WTC11 (cell line): ENCODE results near the gene NTF3. TPM values are rescaled to one million over a fixed set of nuclear protein-coding genes. Genes with fewer than 3 reads are reported as not detected.

Experiments used
- ATAC-seq: fragments of 200-7000 bp; cut with Tn5 transposase; 2 replicates; pipeline ENCODE4 v1.10.0; 2021; ENCODE audit warnings: mild to moderate bottlenecking, moderate library complexity
- CTCF ChIA-PET: fragments of 300-600 bp; sonication (Branson Sonifier 250); formaldehyde crosslinking; loops from one replicate; lab custom pipeline; 2021; ENCODE audit warnings: antibody characterized with exemption; lab: Charles Lee
- POLR2A ChIA-PET: fragments of 350-600 bp; sonication (Branson Sonifier 250); formaldehyde crosslinking; loops from one replicate; lab custom pipeline; 2021; ENCODE audit warnings: antibody characterized with exemption; lab: Charles Lee
- DNase-seq: peaks from one replicate; pipeline ENCODE4 v3.0.0; 2021; ENCODE audit warnings: low spot score
- H3K27ac Mint-ChIP-seq: 2 replicates; pipeline ENCODE4 v1.8.0; 2021; ENCODE audit warnings: mixed read lengths
- H3K27me3 Mint-ChIP-seq: 2 replicates; pipeline ENCODE4 v1.8.0; 2021; ENCODE audit warnings: low read depth, mild to moderate bottlenecking, moderate library complexity, mixed read lengths
- H3K36me3 Mint-ChIP-seq: 2 replicates; pipeline ENCODE4 v1.8.0; 2021; ENCODE audit warnings: mixed read lengths
- H3K4me1 Mint-ChIP-seq: 2 replicates; pipeline ENCODE4 v1.8.0; 2022; ENCODE audit warnings: mixed read lengths
- H3K4me3 Mint-ChIP-seq: 2 replicates; pipeline ENCODE4 v1.8.0; 2021; ENCODE audit warnings: mild to moderate bottlenecking, moderate library complexity, mixed read lengths
- H3K9me3 Mint-ChIP-seq: 2 replicates; pipeline ENCODE4 v1.8.0; 2021; ENCODE audit warnings: mixed read lengths
- ELF4 ChIP-seq: sonication (generic); formaldehyde crosslinking; IDR thresholded peaks from 2 replicates; pipeline ENCODE4 v1.8.1; 2022; ENCODE audit warnings: low read depth, mild to moderate bottlenecking, moderate library complexity, missing genetic modification reagents
- FOXJ3 ChIP-seq: sonication (generic); formaldehyde crosslinking; IDR thresholded peaks from 2 replicates; pipeline ENCODE4 v1.9.0; 2021; ENCODE audit warnings: missing genetic modification reagents, mild to moderate bottlenecking, borderline replicate concordance
- GTF2I ChIP-seq: fragments of 250-450 bp; sonication (Bioruptor Pico); conservative IDR thresholded peaks from 2 replicates; pipeline ENCODE4 v1.4.0; 2021; ENCODE audit warnings: mild to moderate bottlenecking
- JUN ChIP-seq: sonication (generic); formaldehyde crosslinking; IDR thresholded peaks from 2 replicates; pipeline ENCODE4 v1.8.0; 2023; ENCODE audit warnings: mild to moderate bottlenecking, missing genetic modification reagents
- KAT7 ChIP-seq: sonication (generic); formaldehyde crosslinking; IDR thresholded peaks from 2 replicates; pipeline ENCODE4 v1.8.1; 2023; ENCODE audit warnings: missing genetic modification reagents, mild to moderate bottlenecking, borderline replicate concordance
- MXD4 ChIP-seq: fragments of 250-450 bp; sonication (Bioruptor Pico); IDR thresholded peaks from 2 replicates; pipeline ENCODE4 v1.8.0; 2021; ENCODE audit warnings: mild to moderate bottlenecking, moderate library complexity, borderline replicate concordance
- NFATC4 ChIP-seq: fragments of 250-450 bp; sonication (Bioruptor Pico); IDR thresholded peaks from 2 replicates; pipeline ENCODE4 v1.9.0; 2021; ENCODE audit warnings: mild to moderate bottlenecking
- NFYB ChIP-seq: sonication (generic); formaldehyde crosslinking; conservative IDR thresholded peaks from 2 replicates; pipeline ENCODE4 v1.8.0; 2022; ENCODE audit warnings: low read depth, missing genetic modification reagents
- ZBTB21 ChIP-seq: sonication (generic); formaldehyde crosslinking; IDR thresholded peaks from 2 replicates; pipeline ENCODE4 v1.8.1; 2023; ENCODE audit warnings: mild to moderate bottlenecking, missing genetic modification reagents, borderline replicate concordance
- ZNF121 ChIP-seq: sonication (generic); formaldehyde crosslinking; IDR thresholded peaks from 2 replicates; pipeline ENCODE4 v1.8.0; 2023; ENCODE audit warnings: missing genetic modification reagents
- ZNF232 ChIP-seq: sonication (generic); formaldehyde crosslinking; IDR thresholded peaks from 2 replicates; pipeline ENCODE4 v1.8.0; 2022; ENCODE audit warnings: mild to moderate bottlenecking, missing genetic modification reagents
- total RNA-seq: library from RNA; stranded (reverse); gene quantifications from 3 replicates; pipeline ENCODE4 v1.2.3, GENCODE V29; 2021
- TF ChIP-seq, protein P1 (sequence below): sonication (generic); formaldehyde crosslinking; conservative IDR thresholded peaks from 2 replicates; pipeline ENCODE4 v1.8.1; 2023; ENCODE audit warnings: mild to moderate bottlenecking, low read depth, missing genetic modification reagents, moderate library complexity
- TF ChIP-seq, protein P2 (sequence below): fragments of 250-450 bp; sonication (Bioruptor Pico); conservative IDR thresholded peaks from 2 replicates; pipeline ENCODE4 v1.9.0; 2021; ENCODE audit warnings: mild to moderate bottlenecking
- TF ChIP-seq, protein P3 (sequence below): sonication (generic); formaldehyde crosslinking; conservative IDR thresholded peaks from 2 replicates; pipeline ENCODE4 v1.8.1; 2022; ENCODE audit warnings: mild to moderate bottlenecking, missing genetic modification reagents
- TF ChIP-seq, protein P4 (sequence below): fragments of 200-600 bp; IDR thresholded peaks from 2 replicates; pipeline ENCODE4 v1.8.0; 2022; ENCODE audit warnings: antibody characterized with exemption
- TF ChIP-seq, protein P5 (sequence below): sonication (generic); formaldehyde crosslinking; IDR thresholded peaks from 2 replicates; pipeline ENCODE4 v1.8.1; 2022; ENCODE audit warnings: low read depth, mild to moderate bottlenecking, moderate library complexity, missing genetic modification reagents, borderline replicate concordance
- TF ChIP-seq, protein P6 (sequence below): sonication (generic); formaldehyde crosslinking; IDR thresholded peaks from 2 replicates; pipeline ENCODE4 v1.8.1; 2023; ENCODE audit warnings: mild to moderate bottlenecking, missing genetic modification reagents
- TF ChIP-seq, protein P7 (sequence below): sonication (generic); formaldehyde crosslinking; IDR thresholded peaks from 2 replicates; pipeline ENCODE4 v1.8.1; 2023; ENCODE audit warnings: mild to moderate bottlenecking, missing genetic modification reagents, borderline replicate concordance

The NTF3 gene
- total RNA-seq, 1 experiment from 2014 or later: 1.3 TPM

DNA sequence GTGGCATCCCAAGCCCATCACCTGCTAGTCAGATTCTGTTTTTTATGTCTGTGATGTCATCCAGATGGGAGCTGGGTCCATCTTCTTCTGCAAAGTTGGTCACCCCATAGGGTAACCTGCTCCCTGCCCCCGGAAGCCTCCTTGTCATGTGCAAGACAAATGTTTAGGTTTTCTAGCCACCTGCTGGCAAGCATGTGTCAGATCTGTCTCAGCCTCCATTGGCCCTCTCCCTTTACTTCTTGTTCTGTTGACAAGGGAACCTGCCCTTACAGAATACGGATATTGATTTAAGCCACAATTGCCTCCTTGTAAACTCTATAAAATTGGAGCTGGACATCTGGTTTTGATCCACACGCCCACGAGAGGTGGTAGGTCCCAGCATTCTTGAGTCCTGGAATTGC lies 7.5 kb downstream of the NTF3 start (continued):
- TF ChIP-seq, protein P1, sequence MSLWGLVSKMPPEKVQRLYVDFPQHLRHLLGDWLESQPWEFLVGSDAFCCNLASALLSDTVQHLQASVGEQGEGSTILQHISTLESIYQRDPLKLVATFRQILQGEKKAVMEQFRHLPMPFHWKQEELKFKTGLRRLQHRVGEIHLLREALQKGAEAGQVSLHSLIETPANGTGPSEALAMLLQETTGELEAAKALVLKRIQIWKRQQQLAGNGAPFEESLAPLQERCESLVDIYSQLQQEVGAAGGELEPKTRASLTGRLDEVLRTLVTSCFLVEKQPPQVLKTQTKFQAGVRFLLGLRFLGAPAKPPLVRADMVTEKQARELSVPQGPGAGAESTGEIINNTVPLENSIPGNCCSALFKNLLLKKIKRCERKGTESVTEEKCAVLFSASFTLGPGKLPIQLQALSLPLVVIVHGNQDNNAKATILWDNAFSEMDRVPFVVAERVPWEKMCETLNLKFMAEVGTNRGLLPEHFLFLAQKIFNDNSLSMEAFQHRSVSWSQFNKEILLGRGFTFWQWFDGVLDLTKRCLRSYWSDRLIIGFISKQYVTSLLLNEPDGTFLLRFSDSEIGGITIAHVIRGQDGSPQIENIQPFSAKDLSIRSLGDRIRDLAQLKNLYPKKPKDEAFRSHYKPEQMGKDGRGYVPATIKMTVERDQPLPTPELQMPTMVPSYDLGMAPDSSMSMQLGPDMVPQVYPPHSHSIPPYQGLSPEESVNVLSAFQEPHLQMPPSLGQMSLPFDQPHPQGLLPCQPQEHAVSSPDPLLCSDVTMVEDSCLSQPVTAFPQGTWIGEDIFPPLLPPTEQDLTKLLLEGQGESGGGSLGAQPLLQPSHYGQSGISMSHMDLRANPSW: no peak
- no peak for TF ChIP-seq KAT7 (CRISPR knock-in tag)
- no peak for TF ChIP-seq ELF4

DNA sequence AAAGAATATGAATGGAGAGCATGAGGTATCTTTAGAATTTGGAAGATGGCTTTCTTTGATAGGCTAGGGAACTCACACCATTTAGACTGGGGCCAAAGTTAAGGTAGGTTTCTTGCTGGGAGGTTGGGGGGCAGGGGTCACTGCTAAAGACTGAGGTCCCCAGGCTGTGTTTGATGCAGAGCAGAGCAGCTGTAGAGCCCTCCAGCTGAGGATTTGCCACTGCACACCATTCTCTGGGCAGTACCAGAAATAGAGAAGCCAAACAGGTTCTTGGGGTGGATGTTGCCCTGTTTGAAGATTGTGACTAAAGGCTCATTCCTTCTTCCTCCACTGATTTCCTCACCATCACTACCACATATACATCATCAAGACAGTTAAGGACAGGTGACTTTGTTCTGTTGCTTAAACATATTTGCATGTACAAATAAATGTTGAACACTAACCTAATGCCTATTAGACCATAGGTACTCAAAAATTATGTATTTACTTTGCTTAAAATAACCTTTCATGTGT lies 7.9 kb downstream of the NTF3 start:
- no peaks in the 10 kb centered on the region for H3K9me3 Mint-ChIP-seq
- DNase-seq: no peak
- TF ChIP-seq NFYB (CRISPR knock-in tag) (no peak), JUN (CRISPR knock-in tag) (no peak), GTF2I (CRISPR knock-in tag) (no peak), NFATC4 (no peak)
- TF ChIP-seq, protein P2, sequence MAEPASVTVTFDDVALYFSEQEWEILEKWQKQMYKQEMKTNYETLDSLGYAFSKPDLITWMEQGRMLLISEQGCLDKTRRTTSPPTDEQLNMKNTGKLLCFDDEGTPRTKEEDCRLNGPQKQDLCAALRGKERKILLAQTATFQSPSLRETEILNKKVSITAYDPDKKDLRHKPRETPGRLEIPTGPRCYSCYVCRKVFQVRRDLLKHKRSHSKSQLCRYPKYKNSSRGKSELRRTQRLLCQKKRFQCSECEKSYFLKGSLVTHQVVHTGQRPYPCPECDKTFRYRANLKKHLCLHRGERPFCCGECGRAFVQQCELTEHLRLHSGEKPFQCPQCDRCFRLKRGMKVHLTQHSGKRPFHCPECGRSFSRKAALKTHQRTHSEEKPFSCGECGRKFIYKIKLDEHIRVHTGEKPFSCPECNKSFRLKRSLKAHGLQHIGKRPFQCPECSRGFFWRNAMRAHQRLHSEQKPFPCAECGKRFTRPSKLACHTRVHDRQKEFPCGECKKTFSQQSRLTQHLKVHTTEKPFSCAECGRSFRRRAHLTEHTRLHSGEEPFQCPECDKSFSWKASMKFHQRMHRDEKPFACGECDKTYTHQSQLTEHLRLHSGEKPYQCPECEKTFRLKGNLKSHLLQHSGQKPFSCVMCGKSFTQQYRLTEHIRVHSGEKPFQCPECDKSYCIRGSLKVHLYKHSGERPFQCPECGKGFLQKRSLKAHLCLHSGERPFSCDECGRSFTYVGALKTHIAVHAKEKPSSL (CRISPR knock-in tag): no peak
- TF ChIP-seq, protein P3, sequence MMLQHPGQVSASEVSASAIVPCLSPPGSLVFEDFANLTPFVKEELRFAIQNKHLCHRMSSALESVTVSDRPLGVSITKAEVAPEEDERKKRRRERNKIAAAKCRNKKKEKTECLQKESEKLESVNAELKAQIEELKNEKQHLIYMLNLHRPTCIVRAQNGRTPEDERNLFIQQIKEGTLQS (CRISPR knock-in tag): no peak
- CTCF ChIA-PET: interaction anchor here (1.6 to 3.5 kb wide), 3 partner anchors 11 to 240 kb away, joined by 3 to 29 read pairs (median 5); no protein-coding TSS in a partner anchor
- no peaks in the 10 kb centered on the region for H3K27me3 Mint-ChIP-seq
- no peak overlapping the region for H3K4me3 Mint-ChIP-seq
- H3K36me3 Mint-ChIP-seq: no peaks in the 10 kb centered on the region
- H3K27ac Mint-ChIP-seq: no peak overlapping the region
- peaks cover 17% of the 10 kb centered on the region for H3K4me1 Mint-ChIP-seq
- POLR2A ChIA-PET: no interaction called here
- ATAC-seq: no peak

DNA sequence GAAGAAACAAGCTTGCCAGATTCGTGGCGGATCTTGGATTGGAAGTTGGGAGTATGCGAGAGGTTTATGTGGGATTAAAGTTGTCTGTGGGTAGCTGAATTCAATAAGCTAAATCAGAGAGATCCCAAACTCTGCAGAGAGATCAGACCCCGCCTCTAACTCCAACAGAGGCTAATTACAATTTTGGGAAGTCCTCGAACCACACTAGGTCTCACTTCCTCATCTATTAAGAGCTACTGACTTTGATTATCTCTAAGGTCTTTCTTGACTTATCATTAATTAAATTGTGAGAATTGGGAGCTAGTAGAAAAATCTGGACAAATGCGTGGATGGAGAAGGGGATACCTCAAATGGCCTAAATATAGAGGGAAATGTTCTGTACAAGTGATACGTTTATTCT lies 9.1 kb downstream of the NTF3 start:
- Mint-ChIP-seq H3K36me3 (no peaks in the 10 kb centered on the region), H3K4me1 (peaks cover 17% of the 10 kb centered on the region), H3K9me3 (no peaks in the 10 kb centered on the region), H3K27ac (no peak overlapping the region; the same call in 1 of the 2 replicates), H3K27me3 (no peaks in the 10 kb centered on the region), H3K4me3 (no peak overlapping the region)
- POLR2A ChIA-PET: no interaction called here
- ATAC-seq (no peak), DNase-seq (no peak)
- CTCF ChIA-PET: interaction anchor here (0.8 to 3.6 kb wide), 8 partner anchors 8 to 270 kb away, joined by 3 to 29 read pairs (median 4); partner anchors contain the start of gene NTF3
- TF ChIP-seq MXD4 (CRISPR knock-in tag) (no peak), FOXJ3 (CRISPR knock-in tag) (no peak), ZNF232 (CRISPR knock-in tag) (no peak), ZBTB21 (CRISPR knock-in tag) (no peak), ZNF121 (CRISPR knock-in tag) (no peak)
- TF ChIP-seq, protein P4, sequence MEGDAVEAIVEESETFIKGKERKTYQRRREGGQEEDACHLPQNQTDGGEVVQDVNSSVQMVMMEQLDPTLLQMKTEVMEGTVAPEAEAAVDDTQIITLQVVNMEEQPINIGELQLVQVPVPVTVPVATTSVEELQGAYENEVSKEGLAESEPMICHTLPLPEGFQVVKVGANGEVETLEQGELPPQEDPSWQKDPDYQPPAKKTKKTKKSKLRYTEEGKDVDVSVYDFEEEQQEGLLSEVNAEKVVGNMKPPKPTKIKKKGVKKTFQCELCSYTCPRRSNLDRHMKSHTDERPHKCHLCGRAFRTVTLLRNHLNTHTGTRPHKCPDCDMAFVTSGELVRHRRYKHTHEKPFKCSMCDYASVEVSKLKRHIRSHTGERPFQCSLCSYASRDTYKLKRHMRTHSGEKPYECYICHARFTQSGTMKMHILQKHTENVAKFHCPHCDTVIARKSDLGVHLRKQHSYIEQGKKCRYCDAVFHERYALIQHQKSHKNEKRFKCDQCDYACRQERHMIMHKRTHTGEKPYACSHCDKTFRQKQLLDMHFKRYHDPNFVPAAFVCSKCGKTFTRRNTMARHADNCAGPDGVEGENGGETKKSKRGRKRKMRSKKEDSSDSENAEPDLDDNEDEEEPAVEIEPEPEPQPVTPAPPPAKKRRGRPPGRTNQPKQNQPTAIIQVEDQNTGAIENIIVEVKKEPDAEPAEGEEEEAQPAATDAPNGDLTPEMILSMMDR: no peak
- TF ChIP-seq, protein P5, sequence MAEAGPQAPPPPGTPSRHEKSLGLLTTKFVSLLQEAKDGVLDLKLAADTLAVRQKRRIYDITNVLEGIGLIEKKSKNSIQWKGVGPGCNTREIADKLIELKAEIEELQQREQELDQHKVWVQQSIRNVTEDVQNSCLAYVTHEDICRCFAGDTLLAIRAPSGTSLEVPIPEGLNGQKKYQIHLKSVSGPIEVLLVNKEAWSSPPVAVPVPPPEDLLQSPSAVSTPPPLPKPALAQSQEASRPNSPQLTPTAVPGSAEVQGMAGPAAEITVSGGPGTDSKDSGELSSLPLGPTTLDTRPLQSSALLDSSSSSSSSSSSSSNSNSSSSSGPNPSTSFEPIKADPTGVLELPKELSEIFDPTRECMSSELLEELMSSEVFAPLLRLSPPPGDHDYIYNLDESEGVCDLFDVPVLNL (CRISPR knock-in tag): no peak
- TF ChIP-seq, protein P6, sequence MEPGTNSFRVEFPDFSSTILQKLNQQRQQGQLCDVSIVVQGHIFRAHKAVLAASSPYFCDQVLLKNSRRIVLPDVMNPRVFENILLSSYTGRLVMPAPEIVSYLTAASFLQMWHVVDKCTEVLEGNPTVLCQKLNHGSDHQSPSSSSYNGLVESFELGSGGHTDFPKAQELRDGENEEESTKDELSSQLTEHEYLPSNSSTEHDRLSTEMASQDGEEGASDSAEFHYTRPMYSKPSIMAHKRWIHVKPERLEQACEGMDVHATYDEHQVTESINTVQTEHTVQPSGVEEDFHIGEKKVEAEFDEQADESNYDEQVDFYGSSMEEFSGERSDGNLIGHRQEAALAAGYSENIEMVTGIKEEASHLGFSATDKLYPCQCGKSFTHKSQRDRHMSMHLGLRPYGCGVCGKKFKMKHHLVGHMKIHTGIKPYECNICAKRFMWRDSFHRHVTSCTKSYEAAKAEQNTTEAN (CRISPR knock-in tag): no peak
- TF ChIP-seq, protein P7, sequence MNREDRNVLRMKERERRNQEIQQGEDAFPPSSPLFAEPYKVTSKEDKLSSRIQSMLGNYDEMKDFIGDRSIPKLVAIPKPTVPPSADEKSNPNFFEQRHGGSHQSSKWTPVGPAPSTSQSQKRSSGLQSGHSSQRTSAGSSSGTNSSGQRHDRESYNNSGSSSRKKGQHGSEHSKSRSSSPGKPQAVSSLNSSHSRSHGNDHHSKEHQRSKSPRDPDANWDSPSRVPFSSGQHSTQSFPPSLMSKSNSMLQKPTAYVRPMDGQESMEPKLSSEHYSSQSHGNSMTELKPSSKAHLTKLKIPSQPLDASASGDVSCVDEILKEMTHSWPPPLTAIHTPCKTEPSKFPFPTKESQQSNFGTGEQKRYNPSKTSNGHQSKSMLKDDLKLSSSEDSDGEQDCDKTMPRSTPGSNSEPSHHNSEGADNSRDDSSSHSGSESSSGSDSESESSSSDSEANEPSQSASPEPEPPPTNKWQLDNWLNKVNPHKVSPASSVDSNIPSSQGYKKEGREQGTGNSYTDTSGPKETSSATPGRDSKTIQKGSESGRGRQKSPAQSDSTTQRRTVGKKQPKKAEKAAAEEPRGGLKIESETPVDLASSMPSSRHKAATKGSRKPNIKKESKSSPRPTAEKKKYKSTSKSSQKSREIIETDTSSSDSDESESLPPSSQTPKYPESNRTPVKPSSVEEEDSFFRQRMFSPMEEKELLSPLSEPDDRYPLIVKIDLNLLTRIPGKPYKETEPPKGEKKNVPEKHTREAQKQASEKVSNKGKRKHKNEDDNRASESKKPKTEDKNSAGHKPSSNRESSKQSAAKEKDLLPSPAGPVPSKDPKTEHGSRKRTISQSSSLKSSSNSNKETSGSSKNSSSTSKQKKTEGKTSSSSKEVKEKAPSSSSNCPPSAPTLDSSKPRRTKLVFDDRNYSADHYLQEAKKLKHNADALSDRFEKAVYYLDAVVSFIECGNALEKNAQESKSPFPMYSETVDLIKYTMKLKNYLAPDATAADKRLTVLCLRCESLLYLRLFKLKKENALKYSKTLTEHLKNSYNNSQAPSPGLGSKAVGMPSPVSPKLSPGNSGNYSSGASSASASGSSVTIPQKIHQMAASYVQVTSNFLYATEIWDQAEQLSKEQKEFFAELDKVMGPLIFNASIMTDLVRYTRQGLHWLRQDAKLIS (CRISPR knock-in tag): no peak
